SH-SY5Y (cell line): Measurements from ENCODE around the gene STARD4.

Source experiments
- GATA2 ChIP-seq: IDR thresholded peaks from 2 replicates; pipeline ENCODE4 v1.6.1; 2011; ENCODE audit warnings: mild to moderate bottlenecking, low read depth, low read length
- GATA3 ChIP-seq: IDR thresholded peaks from 2 replicates; pipeline ENCODE4 v1.6.1; 2011; ENCODE audit warnings: low read depth, mild to moderate bottlenecking, low read length, moderate library complexity

DNA sequence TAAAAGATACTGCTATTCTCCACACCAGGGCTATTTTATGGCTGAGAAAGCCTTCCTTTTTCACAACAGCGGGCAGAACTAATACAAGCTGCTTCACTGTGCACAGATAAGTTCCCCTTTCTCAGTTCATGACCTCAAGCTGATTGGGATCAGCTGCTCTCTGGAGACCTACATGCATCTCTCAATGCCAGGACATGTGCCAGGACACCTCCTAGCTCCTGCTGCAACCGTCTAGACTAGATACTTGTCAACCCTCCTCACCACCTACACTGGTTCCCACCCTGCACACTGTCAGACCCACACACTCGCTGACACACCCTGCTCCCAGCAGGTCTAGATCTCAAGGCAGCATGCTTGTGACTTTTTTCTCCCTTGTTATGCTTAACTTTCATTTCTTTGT is 39.8 kb downstream of the STARD4 start:
- TF ChIP-seq GATA3 (no peak), GATA2 (peak; percentile 80)
